ENCODE results near the gene PSMD9. TPM values are rescaled to one million over a fixed set of nuclear protein-coding genes. Genes with fewer than 3 reads are reported as not detected.
"Not testable (repeated sequence)": the region's sequence is repeated elsewhere in the genome, so short reads cannot be mapped to it uniquely, and the experiment has no call there.

The PSMD9 gene
- polyA plus RNA-seq, 12 donors, result 34.6 to 46.5 (median 41.9) TPM; not detected in 1

GRCh38 chr12:121869229-121869628, 19.4 kb upstream of the PSMD9 start:
- DNase-seq, result not testable (repeated sequence)

- no peak for DNase-seq
These were observed 17.1 kb upstream of the PSMD9 start for GRCh38 chr12:121871467-121871866.

- peak; percentile 71 for DNase-seq
These were observed 15.9 kb upstream of the PSMD9 start for GRCh38 chr12:121872546-121873215.

- no peak for DNase-seq
These were observed 15.4 kb upstream of the PSMD9 start for GRCh38 chr12:121873216-121873569.

GRCh38 chr12:121874071-121874470, 14.5 kb upstream of the PSMD9 start:
- DNase-seq, result no peak

DNA sequence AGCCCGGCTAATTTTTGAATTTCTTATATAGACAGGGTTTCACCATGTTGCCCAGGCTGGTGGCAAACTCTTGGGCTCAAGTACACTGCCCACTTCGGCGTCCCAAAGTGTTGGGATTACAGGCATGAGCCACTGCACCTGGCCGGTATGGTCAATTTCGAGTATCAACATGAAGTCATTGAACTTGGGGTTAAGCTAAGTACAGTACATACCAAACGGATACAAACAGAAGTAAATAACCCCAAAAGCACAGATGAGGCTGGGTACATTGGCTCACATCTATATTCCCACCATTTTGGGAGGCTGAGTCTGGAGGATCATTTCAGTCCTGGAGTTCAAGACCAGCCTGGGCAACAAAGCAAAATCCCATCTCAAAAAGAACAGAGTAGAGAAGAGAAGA, 13.0 kb upstream of the PSMD9 start:
- DNase-seq, result no peak

DNA sequence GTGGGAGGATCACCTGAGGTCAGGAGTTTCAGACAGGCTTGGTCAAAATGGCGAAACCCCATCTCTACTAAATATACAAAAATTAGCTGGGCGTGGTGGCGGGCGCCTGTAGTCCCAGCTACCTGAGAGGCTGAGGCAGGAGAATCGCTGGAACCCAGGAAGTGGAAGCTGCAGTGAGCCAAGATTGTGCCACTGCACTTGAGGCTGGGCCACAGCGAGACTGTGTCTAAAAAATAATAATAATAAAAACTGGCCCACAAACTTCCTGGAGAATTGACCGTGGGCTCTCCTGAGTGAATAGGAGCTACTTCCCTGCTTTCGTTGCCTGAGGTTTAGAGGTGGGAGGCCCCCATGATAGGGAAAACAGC, 12.5 kb upstream of the PSMD9 start:
- DNase-seq, result not testable (repeated sequence)

GRCh38 chr12:121883315-121883660, 5.3 kb upstream of the PSMD9 start:
- DNase-seq, result no peak

DNA sequence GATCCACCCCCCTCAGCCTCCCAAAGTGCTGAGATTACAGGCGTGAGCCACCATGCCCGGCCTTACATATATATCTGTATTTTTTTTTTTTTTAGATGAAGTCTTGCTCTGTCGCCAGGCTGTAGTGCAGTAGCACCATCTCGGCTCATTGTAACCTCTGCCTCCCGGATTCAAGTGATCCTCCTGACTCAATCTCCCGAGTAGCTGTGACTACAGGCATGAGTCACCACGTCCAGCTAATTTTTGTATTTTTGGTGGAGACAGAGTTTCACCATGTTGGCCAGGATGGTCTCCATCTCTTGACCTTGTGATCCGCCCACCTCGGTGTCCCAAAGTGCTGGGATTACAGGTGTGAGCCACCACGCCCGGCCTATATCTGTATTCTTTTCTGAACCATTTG, 3.5 kb upstream of the PSMD9 start:
- DNase-seq, result not testable (repeated sequence)

- no peak for DNase-seq
These were observed 510 bp upstream of the PSMD9 start for GRCh38 chr12:121888083-121888477.

DNA sequence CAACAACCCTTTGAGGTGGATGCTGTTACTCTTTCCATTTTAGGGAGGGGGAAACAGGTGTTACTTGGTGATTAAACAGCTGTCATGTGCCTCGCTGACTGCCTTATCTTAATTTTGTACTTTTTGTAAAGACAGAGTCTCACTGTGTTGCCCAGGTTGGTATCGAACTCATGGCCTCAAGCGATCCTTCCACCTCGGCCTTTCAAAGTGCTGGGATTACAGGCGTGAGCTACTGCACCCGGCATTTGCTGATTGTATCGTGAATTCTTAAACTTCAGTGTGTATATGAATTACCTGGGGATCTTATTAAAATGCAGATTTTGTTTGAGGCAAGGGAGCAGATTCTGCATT, 659 bp downstream of the PSMD9 start:
- DNase-seq, result no peak

- DNase-seq, result not testable (repeated sequence)
These were observed 1.1 kb downstream of the PSMD9 start for GRCh38 chr12:121889661-121890060.

- DNase-seq, result no peak
These were observed 4.3 kb downstream of the PSMD9 start for GRCh38 chr12:121892673-121893561.

GRCh38 chr12:121893961-121894460, 5.4 kb downstream of the PSMD9 start:
- DNase-seq, result no peak

- DNase-seq, result peak; percentile 28
These were observed 6.0 kb downstream of the PSMD9 start for GRCh38 chr12:121894633-121895032.

- no peak for DNase-seq
These were observed 9.7 kb downstream of the PSMD9 start for GRCh38 chr12:121898287-121898686.

DNA sequence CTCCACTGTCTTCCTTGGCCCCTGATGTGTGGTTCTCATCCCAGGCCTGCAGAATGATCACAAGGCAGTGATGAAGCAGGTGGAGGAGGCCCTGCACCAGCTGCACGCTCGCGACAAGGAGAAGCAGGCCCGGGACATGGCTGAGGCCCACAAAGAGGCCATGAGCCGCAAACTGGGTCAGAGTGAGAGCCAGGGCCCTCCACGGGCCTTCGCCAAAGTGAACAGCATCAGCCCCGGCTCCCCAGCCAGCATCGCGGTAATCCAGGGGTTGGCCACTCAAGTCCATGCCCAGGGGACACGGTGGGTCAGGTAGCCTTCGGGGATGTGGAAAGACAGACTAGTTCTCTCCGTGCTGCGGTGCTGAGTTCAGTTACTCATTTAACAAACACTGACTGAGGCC, 11.0 kb downstream of the PSMD9 start:
- no peak for DNase-seq

- no peak for DNase-seq
These were observed 14.6 kb downstream of the PSMD9 start for GRCh38 chr12:121903202-121903601.

DNA sequence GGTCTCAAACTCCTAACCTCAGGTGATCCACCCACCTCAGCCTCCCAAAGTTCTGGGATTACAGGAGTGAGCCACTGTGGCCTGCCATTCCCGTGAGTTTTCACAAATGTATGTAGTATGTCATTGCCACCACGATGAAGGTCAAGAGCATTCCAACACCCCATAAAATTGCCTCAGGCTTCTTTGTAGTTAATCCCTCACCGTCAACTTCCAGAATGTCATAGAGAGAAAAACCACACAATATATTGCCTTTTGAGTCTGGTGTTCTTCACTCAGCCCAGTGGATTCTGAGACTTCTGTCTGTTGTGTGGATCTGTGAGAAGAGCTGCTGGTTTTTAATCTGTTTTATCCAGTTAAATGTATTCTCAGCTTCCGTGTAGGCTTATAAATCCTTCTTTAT, 17.2 kb downstream of the PSMD9 start:
- no peak for DNase-seq

DNA sequence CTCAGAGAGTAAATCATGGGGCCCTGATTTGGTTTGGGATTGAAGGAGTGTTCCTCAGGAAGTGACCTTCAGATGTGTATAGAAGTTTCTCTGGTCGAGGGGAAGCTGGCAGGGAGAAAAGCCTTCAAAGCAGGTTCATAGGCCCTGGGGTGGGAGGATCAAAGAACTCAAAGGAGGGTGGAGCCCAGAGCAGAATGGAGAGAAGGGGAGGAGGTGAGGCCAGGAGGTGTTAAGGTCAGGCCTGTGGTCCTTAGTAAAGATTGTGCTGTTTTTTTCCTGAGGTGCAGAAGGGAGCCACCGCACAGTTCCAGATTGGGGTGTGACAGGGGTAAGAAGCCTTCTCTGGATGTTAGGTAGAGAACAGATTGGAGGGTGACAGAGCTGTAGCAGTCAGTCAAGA, 20.1 kb downstream of the PSMD9 start:
- DNase-seq, result no peak

- no peak for DNase-seq
These were observed 23.4 kb downstream of the PSMD9 start for GRCh38 chr12:121911824-121912585.

DNA sequence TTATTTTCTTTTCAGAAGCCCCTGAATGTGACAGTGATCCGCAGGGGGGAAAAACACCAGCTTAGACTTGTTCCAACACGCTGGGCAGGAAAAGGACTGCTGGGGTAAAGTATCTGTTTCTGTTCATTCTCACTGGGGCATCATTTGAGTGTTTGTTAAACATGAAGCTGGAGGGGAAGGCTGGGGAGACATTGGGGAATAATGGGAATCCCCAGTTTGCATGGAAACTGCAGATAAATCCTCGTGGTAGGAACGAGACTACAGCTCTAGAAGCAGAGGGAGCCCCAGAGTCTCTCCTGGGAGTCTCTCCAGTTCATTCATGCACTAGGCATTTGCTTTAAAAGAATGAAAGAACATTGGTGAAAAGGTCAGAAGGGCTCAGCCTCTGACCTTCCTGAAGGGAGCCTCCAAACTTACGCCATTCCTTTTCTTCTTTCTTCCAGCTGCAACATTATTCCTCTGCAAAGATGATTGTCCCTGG, 27.3 kb downstream of the PSMD9 start:
- DNase-seq, result no peak

- no peak for DNase-seq
These were observed 28.1 kb downstream of the PSMD9 start for GRCh38 chr12:121916719-121917118.
